AML-193 (cell line): ENCODE results near the gene CNR2.
"Not testable (repeated sequence)": the region's sequence is repeated elsewhere in the genome, so short reads cannot be mapped to it uniquely, and the experiment has no call there.

Experiments used
- DNase-seq, 2 experiments: peaks; one replicate each; lab custom pipeline; 2025; lab: John Stamatoyannopoulos, UW

The CNR2 gene

DNA sequence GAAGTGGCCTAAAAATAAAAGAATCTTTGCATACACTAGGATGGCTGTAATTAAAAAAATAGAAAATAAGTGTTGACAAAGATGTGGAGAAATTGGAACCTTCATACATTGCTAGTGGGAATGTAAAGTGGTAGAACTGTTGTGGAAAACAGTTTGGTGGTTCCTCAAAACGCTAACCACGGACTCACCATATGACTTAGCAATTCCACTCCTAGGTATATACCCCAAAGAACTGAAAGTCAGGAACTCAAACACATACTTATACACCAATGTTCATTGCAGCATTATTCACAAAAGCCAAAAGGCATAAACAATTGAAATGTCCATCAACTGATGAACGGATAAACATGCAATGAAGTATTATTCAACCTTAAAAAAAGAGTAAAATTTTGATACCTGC is 77.1 kb downstream of the CNR2 start:
- peak in 1 of 2 experiments; percentile 17 for DNase-seq

DNA sequence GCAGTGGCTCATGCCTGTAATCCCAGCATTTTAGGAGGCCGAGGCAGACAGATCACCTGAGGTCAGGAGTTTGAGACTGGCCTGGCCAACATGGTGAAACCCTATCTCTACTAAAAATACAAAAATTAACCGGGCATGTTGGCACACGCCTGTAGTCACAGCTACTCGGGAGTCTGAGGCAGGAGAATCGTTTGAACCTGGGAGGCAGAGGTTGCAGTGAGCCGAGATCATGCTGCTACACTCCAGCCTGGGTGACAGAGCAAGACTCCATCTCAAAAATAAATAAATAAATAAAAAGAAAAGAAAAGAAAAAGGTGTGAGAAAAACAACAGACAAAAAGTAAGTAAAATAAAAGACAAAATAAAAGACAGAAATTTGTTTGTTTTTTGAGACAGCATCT is 79.0 kb downstream of the CNR2 start:
- not testable (repeated sequence) for DNase-seq

DNA sequence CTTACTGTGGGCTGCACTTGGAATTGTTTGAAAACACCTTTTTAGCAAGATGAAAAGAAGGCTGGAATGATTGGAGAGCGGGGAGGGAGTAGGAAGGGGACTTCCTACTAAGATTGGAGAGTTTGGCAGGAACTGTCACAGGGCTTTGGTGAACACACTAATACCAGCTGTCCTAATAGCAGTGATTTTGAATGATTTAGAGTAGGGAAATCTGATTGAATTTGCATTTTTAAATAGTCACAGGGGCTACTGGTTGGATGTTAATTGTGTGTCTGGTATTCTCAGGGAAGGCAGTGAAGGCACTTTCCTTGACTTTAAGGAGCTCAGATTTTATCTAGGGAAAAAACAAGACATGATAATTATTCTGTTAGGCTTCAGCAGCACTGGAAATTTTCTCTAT is 85.4 kb downstream of the CNR2 start:
- DNase-seq = no peak

DNA sequence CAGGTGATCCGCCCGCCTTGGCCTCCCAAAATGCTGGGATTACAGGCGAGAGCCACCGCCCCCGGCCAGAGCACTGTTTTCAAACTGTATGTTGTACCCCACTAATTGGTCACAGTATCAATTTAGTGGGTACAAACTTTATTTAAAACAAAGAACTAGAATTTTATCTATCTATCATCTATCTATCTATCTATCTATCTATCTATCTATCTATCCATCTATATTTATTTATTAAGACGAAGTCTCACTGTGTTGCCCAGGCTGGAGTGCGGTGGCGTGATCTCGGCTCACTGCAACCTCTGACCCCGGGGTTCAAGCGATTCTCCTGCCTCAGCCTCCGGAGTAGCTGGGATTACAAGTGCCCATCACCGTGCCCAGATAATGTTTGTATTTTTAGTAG is 86.6 kb downstream of the CNR2 start:
- DNase-seq = not testable (repeated sequence)

DNA sequence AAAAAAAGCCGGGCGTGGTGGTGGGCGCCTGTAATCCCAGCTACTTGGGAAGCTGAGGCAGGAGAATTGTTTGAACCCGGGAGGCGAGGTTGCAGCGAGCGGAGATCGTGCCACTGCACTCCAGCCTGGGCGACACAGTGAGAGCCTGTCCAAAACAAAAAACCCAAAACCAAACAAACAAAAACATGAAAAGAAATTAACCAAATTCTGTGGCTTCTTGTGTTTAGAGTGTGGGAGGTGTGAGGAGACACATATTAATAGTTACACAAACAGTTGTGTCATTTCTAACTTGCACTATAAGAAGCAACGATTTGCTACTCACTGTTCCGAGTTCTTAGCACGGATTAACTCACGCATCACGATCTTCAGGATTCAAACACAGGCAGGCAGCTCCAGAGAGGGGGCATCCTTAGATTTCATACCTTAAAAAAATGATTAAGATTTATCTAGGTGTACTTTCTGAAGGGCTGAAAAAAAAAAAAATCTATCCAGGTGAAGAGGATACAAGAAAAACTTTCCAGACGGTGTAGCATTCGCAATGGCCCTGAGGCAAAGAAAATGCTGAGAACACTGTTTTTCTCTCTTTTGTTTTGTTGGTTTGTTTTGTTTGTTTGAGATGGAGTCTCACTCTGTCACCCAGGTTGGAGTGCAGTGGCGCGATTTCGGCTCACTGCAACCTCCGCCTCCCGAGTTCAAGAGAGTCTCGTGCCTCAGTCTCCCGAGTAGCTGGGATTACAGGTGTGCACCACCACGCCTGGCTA is 87.2 kb downstream of the CNR2 start:
- peak in 1 of 2 experiments; percentile 5 for DNase-seq

DNA sequence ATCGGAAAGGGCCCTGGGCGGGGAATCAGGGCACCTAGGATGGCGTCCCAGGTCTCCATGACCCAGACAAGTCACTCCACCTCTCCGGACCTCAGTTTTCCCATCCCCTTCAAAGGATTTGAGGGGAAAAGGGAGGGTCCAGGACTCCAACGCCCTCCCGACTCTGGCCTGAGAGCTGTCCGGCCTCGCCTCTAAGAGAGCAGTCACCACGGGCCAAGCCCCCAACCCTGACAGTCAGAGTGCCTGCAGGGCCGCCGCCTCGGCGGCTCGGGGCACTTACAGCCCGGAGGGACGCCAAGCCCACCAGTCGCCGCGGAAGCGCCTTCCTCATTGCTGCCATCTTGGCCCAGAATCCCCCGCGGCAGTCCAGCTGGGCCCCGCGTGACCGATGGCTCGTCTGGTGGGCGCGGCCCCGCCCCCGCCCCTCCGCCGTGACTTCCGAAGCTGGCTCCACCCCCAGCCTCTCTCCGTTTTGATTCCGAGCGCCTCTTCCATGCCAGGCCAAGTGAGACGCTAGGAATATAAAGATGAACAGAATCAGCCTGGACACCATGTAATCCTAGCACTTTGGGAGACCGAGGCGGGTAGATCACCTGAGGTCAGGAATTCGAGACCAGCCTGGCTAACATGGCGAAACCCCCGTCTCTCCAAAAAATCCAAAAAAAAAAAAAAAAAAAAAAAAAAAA is 87.9 kb downstream of the CNR2 start, which contains the start of gene HMGCL:
Gene HMGCL, minus strand, starts transcription at position 354 of the 686 bp plus-strand sequence. Its CDS starts 14 bp downstream, at position 340.
- DNase-seq = peak; percentile 81 to 83

DNA sequence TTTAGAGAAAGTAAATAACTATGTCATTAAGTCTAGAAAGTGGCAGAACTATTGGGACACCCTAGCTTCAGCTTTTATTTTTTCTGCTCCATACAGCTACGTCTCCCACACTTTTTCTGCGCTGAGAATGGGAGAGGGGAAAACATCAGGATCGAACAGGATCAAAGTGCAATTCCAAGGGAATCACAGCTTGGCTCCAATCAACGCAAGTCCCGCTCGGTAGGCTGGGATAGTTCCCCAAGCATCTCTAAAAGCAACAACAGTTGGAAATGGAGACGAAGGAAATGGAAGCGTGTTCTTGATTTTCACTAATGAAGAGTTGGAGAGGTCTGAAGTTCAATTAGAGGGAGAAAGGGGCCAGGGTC is 88.5 kb downstream of the CNR2 start:
- no peak for DNase-seq

DNA sequence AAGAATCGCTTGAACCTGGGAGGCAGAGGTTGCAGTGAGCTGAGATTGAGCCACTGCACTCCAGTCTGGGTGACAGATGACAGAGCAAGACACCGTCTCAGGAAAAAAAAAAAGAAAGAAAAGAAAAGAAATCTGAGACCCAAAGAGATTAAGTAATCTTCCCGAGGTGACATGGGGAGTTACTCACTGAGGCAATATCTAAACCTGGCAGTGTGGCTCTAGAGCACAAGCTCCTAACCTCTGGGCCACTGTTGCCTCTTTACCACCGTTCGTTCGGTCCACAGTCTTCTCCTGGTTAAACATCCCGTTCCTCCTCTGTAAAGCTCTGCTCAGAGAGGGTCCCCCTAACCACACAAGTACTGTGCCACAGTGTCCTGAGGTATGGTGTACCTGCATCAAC is 89.4 kb downstream of the CNR2 start:
- DNase-seq = no peak
